Hematopoietic multipotent progenitor cell treated with erythropoietin and hydrocortisone succinate and interleukin-3 and kit ligand, for 6 days (in vitro differentiated cells): ENCODE data around the gene PGM1.
A peak's percentile ranks its signal among the peaks of the same experiment; 100 is the strongest.

ENCODE experiments used
- DNase-seq: peaks from one replicate; pipeline ENCODE4 v3.0.0-alpha.2; 2015

The PGM1 gene

DNA sequence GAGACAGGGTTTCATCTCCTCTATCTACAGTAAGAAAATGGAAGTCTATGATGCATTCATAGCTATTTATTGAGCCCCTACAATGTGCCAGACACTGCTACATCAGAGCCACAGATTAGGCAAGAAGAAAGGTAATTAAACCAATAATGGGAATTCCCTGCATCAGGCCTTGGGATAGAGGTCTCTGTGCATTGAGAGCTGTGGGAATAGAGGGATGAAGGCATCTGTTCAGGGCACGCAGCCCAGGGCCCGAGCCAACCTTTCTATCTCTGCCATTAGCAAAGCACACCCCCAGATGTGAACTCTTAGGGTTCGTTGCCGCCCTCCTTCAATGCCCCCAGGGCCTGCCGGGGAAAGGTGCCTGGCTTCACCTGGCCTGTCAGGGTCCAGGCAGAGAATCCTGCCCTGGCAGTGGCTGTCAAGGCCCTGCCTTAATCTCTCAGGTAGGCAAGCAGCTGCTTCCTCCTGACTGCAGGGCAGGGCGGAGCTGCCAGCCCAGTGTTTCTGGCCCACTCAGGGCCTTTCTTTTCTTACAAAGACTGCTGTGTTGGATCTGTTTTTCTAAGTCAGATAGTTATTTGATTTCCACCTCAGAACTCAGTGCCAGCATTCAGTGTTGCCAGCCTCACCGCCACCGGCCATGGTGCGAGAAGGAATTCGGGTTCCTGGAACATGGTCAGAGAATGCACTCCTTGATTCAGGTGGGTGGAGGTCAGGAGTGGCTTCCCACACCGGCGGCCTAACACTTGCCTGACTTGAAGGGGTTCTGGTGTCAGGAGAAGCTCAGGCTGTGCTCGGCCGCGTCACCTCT lies 76.1 kb downstream of the PGM1 start:
- no peak for DNase-seq

DNA sequence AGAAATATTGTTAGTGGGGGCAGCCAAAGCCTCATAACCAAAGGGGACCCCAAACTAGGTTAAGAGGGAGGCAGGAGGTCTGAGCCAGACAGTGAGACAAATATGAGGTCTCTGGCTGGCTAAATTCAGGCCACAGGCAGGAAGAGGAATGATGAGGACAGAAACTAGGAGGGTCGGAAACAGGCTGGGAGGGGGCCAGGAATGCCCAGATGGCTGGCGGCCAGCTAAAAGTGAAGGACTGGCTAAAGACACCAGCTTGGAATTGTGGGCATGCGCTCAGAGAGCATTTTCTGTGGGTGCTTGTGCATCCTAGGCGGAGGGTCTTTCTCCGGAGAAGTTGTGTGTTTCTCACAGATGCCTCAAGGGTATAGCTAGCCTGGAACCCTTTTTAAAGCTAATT lies 77.0 kb downstream of the PGM1 start:
- no peak for DNase-seq

DNA sequence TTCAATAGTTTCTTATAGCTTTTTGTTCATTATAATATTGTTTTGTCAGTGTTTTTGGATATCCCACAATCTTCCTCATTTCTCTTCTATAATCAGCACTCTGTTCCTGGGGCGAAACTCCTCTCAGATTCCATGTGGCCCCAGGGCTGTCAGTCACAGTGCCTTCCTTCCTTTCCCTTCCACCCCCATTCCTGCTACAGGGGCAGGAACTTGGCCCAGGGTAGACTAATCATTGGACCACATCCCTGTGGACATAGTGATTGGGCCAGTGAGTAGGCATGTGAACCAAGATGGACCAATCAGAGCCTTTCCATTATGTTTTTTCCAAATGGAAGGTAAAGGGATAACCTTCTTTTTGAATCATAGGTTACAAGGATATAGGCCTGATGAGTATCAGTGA lies 78.3 kb downstream of the PGM1 start:
- DNase-seq, result no peak

DNA sequence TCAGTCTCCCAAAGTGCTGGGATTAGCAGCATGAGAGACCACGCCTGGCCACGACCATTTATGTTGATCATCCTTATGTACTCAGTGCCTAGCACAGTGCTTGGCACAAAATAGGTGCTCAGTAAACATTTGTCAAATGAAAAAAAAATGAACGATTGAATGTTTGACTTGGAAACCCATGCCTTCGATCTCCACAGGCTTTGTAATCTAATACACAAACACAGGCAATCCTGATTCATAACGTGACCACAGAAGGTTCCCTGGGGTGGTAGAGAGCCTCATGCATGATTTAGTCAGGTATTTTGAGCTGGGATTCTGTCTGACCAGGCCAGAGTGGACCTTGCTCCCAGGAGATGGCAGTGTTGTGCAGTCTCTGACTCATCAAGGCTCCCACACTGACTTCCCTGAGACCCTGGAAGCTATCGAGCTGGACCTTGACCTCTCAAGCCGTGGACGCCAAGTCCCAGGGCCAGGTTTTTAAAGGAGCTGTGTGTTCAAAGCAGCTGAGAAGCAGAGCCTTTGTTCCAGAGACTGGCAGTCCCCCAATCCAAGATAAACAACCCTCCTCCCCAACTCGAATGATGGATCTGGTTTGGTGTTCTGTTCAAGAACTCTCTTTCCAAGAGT lies 81.1 kb downstream of the PGM1 start:
- peak; percentile 51 for DNase-seq

DNA sequence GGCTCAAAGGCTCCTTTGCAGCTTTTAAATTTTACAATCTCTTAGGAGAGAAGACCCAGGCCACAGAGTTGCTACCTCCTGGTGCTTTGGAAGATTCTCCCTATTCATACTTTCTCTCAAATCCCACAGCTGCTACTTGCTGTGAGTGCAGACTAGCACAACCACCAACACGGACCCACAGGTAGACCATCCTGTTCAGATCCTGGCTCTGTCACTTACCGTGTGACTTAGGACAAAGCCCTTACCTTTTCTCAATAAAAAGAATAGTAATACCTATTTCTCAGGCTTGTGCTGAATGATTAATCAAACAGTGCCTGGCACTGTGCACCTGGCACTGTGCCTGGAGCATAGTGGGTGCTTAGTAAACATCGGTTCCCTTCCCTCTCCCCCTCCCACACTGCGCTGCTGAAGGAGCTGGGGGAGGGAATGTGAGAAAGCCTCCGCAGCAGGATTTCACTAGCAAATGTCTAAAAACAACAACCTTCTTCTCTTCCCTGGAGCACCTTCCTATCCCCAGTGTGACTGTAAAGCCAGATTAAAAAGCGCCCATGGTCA lies 81.7 kb downstream of the PGM1 start:
- no peak for DNase-seq

DNA sequence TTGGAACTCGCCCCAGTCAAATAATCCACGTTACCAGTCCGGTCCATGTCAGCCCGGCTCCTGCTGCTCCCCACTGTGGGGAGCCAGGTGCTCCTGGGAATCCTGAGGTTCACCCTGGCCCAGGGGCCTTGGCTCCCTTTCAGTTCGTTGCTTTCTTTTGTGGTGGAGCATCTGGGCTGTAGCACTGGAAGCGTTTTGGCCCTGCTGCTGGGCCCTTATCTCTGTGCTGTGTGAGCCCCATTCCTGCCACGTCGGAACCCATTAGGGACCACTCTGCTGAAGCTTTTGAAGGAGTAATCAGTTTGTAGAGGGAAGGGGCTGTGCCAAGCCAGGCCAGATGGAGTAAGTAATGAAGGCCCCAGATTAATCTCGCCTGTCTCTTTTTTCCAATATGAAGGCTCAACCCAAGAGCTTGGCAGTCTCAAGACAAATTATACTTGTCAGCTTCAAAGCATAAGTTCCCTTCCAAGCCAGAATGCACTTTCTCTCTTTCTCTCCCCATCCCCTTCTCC lies 82.3 kb downstream of the PGM1 start:
- no peak for DNase-seq

DNA sequence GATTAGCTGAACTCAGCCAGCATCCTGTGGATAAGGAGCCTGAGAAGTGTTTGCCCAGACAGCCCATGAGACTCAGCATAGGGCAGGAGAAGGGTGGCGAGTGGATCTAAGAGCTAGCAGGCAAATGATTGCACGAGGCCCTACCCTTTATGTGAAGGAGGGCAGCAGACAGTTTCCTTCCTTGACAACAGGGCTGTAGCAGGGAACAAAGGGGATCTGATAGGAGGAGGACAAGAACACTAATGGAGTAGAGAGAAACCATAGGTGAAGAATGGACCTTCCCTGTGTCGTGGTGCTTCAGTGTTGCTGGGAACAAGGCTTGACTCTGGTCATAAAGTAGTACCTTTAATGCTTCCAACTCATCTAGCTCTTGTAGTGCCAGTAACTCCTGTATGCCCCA lies 84.3 kb downstream of the PGM1 start:
- DNase-seq, result no peak

DNA sequence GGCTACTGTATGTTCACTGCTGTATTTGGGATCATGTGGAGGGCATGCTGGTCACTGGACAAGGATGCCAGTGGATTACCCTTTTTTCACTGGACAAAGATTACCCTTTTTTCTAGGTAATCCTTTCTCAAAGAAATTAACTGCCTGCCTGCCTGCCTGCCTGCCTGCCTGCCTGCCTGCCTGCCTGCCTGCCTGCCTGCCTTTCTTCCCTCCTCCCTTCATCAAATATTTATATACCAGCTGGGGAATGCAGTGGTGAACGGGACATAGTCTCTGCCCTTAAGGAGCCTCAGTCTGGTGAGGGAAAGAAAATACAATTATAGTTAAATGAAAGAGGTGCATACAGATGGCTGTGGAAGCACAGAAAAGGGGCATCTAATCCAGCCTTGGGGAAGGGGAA lies 85.0 kb downstream of the PGM1 start:
- DNase-seq, result no peak

DNA sequence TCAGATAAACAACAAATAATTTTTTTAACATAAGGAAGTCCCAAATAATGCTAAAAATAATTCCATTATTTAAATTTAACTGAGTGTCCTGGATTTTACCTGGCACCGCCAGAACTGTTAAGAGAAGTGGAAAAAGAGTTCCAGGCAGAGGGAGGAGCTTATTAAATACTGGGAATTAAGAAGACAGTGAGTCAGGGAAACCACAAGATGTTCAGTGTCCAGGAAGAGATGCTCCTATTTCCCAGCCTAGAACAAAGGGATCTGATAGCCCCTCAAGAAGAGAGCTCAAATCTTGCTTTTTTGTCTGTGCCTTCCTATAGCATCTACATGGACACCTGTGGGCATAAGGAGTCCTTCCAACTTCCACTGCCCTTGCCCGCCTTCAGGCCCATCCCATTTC lies 85.9 kb downstream of the PGM1 start:
- no peak for DNase-seq

DNA sequence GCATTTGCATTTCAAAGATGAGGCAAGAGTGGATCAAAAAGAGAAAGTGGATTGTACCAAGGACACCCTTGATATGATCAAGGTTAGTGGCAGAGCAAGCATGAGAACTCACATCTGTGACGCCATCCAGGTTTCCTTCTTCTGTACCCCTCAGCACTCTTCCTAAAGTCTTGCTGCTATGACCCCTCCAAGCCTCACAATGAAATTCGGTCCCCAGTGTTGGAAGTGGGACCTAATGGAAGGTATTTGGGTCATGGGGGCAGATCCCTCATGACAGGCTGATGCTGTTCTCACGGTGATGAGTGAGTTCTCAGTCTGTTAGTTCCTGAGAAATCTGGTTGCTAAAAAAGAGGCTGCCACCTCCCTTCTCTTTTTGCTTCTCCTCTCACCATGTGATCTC lies 86.4 kb downstream of the PGM1 start:
- no peak for DNase-seq

DNA sequence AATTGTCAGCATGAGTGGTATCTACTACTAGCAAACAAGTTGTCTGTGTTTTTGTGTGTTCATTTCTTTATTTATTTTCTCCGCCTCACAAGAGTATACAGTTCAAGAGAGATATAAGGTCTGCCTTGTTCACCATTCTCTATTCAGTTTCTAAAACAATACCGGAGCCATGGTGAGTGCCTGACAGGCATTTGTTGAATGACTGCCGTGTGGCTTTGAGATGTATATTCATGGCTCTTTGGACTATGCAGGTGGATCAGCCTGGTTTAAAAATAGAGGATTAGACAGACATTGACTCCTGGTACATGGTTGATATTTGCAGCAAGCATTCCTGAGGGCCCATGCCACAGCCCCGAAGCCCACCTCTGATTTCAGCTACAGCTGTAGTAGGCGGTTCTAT lies 89.7 kb downstream of the PGM1 start:
- no peak for DNase-seq

DNA sequence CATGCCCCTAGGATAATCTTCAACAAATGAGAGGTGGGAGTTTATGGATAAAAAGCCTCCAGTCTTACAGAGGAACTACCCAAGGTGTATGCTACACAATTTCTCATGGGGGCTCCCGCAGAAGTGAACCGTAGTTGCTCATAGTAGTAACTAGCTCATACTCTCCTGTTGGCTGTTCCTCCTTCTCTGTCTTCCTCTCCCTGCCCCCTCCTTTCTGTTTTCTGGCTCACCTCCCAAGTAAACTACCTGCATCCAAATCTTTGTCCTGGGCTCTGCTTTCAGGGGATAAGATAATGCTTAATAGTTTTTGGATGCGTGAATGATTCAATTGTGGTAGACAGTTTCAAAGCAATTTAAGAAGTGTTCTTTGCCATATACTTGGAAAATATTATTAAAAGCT lies 90.5 kb downstream of the PGM1 start:
- no peak for DNase-seq

DNA sequence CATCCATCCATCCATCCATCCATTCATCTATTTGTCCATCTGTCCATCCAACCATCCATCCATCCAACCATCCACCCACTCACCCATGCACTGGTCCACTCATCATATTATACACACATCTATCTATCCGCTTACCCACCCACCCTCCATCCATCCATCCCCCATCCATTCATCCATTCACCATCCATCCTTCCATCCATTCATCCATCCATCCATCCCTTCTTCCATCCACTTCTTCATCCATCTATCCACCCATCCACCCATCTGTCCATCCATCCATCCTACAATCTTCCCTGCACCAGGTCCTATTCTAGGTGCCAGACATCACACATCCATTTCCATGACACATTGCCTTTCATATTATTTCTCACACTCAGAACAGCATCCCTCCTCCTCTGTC lies 93.5 kb downstream of the PGM1 start:
- DNase-seq, result no peak

DNA sequence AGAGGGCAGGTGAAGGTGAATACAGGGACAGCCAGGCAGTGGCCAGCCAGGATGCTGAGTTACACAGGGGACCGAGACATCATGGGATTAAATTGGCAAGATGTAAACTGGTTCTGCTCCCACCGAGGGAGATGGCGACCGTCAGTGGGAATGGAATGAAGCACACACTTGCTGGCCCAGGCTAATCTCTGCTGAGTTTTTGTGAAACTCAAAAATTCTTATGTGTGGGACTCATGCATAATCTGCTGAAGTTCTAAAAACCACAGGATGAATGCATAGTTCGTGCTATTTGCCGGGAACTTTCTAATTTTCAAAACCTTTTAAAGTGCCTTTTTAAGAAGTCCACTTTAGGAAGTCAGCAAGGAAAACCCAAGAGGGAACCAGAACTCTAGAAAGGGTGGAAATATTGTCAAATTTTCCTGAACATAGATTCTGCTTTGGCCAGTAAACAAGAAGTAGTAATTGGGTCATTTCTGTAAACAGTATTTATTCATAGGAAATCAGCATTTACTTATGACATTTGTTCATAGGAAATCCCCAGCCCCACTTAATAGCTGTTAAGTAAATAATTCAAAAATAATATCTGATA lies 95.2 kb downstream of the PGM1 start:
- DNase-seq, result no peak

DNA sequence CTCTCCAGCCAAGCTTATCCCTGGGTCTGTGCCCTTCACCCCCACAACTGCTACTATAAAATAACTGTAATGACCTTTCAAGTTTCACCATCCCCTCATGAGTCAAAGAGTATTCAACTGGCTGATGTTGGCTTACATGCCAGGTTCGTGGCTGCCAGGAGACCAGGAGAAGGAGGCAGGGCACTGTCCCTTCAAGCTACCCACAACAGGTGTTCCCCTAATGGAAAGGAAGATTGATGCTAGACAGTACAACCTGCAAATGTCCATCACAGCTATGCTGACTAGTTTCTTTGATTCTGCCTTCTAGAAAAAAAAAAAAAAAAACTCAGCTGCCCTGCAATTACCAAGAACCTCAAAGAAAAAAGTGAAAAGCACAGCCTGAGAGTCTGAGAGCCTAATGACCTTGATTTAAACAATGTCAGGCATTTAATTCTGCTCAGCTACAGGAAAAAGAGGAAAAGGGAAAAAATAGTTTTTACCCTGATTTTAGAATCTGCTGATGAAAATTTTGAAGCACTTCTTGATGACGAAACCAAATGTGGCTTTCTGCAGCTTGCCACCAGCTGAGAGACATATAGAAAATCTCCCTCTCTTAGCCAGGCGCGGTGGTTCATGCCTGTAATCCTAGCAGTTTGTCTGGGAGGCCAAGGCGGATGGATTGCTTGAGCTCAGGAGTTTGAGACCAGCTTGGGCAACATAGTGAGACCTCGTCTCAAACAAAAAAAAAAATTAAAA lies 97.9 kb downstream of the PGM1 start:
- DNase-seq, result no peak

DNA sequence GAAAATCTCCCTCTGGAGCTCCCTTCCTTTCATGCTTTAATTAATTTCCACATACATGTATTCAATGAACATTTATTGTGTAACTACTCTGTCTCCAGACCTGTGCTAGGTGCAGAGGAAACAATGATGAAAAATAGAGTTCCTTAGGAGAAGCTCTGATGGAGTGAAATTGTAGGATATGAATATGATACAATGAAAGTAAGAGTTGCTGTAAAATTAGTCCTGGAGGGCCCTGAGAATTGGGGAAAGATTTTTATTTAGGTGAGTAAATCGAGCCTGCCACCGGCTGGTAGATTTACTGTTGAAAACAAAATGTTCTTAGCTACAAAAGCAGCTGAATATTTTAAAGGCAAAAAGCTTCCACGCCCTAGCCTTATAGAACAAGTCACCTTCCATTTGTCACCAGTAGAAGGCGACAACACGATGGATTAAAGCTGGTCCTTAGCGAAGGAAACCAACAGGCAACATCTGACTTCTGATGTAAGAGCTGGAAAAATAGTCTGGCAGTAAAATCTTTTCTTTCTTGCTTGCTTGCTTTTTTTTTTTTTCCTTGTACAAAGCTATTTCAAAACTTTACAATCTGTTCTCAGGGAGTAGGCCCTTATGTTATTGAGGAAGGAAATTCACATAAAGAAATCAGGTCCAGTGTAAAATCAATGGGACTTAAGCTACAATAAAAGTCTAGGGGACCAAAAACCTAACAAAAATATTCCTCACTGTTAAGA lies 98.7 kb downstream of the PGM1 start:
- DNase-seq, result peak; percentile 81

DNA sequence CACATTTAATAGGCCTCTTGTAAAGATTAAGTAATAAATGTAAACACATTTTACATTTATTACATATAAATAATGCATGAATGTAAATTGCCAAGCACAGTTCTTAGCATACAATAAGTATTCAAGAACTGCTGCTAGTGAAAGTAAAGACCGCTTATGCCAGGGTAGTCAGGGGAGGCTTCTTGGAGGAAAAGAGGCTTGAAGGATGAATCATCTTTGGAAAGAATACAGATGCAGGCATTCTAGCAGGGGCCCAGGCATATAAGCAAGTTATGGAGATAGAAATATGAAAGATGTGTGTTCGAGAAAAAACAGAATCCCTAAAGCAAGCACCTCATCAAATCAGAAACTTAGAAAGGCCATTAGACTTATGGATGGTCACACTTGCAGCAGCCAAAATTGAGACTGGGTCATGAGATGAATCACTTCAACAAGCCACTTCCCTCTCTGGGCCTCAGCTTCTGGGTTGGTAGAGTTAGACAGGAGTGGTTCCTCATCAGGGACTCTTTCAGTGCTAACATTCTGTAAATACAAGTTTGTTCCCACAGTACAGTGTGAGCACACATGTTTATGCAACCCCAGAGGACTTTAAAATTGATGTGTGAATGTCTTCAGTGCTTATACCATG lies 100.8 kb downstream of the PGM1 start:
- peak; percentile 7 for DNase-seq

DNA sequence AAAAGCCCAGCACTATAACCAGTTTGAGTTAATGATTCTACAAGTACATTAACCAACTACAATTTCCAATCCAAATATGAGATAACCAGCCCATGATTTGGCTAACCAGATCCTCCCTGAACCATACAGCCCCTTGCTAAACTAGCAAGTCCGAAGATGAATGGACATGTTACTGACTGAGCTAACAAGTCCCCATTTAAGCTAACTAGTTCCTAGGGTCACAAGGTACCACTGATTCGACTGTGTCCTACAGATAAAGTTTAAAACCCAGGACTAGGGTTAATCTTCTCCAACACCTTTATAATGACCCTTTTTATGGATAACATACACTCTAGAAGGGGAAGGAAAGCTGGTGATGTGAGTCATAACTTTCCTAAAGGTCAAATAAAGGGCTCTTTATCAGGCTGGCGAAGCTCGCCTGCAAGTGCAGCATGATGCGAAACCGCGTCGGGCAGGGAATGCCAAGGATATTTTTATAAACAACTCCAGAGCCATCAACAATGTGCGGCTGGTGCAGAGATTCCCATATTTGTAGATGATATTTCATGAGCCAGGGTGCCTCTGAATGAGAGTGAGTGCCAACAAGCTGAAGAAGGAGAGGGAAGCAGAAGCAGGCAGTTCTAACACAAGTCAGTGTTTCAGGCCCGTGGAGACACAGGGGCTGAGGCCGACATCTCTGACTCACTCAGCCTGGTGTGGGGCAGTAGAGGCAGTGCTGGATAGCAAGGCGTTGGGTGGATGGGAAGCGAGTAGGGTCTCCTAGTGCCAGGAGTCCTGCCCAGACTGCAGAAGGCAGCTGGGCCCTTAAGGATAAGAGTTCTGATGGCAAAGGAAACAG lies 105.0 kb downstream of the PGM1 start:
- no peak for DNase-seq

DNA sequence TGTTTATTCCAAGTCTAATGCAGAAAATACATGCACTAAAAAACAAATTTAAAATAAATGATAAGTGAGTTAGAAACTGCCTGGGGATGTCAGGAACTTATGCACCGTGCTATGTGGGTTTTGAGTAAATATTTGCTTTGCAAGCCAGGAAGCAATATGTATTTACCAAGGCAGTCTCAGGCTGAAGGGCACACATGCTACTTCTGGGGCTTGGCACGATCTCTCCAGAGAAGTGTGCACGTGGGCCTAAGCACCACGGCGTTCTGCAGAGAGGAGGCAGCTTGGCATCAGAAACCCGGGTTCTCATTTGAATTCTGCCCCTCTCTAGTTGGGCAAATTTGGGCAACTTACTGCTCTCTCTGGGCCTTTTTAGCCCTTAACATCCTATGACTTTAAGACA lies 108.0 kb downstream of the PGM1 start:
- DNase-seq, result no peak

DNA sequence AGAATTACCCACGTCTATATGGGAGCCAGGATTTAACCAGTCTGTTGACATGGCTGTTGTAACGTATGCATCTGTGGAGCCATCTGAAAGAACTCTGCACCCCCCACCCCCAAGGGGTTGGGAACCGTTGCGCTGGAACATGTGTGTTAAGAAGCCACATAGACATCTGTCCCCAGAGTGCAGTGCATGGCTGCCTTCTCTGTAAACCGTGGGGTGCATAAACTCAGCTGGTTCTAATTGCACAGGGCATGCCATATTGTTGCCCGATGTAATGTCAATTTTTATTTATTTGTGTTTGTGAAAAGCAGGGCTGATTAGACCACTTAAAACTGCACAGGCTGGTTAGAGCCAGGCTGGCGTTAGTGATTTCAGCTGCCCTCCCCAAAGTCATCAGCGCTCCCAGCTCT lies 110.5 kb downstream of the PGM1 start:
- no peak for DNase-seq

DNA sequence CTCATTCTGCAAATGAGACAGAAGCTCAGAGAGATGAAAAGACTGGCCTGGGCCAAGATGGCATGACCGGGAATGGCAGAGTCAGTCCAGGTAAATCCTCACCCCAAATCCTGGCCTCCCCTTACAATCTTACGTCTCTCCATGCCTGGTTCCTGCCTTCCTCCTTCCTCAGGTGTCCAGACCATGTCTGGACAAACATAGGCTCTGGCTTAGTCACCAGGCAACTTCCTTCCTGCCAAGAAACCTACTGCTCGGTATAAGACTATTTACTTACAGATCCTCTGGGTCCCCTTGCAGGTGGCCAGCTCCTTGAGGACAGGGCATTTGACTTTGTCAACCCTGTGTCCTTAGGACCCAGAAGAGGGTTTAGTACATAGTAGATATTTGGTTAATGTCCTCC lies 111.2 kb downstream of the PGM1 start:
- DNase-seq, result no peak
